Measurements from ENCODE around the gene TMEFF1.

GRCh38 chr9:100598641-100599145 is 125.7 kb downstream of the TMEFF1 start:
- TF ChIP-seq EZH2 (IDR thresholded peaks at IDR 0.05; ENCODE audit: insufficient read depth, low read length), result no peak
- no peak for TF ChIP-seq CTCF (IDR thresholded peaks at IDR 0.05; ENCODE audit: insufficient read depth, low read depth, low read length)

All from astrocyte (in vitro differentiated cells and primary cell).